Endothelial cell of umbilical vein (primary cell): ENCODE results near the gene TMEM178B. TPM values are rescaled to one million over a fixed set of nuclear protein-coding genes. Genes with fewer than 3 reads are reported as not detected.

Source experiments
- BruUV-seq: library from RNA; stranded (reverse); fragments of 400-500 nt; replicated peaks from 2 replicates; lab custom pipeline; 2021; lab: Mats Ljungman, UMichigan
- CTCF ChIA-PET: fragments of 300-600, 350-600 bp; sonication (Branson Sonifier 250); formaldehyde crosslinking; loops from one replicate; lab custom pipeline; 2021; ENCODE audit warnings: antibody characterized with exemption, inconsistent platforms; lab: Charles Lee
- POLR2A ChIA-PET: fragments of 300-600, 350-600 bp; sonication (Branson Sonifier 250); formaldehyde crosslinking; loops from one replicate; lab custom pipeline; 2021; ENCODE audit warnings: antibody characterized with exemption, inconsistent platforms; lab: Charles Lee
- DNase-seq: peaks from one replicate; pipeline ENCODE4 v3.0.0-alpha.2; 2011; ENCODE audit warnings: low read depth, low spot score
- FAIRE-seq: peaks from 2 replicates; lab custom pipeline; 2011; peaks lifted over from hg19 to GRCh38; lab: Jason Lieb, UNC
- H2AFZ ChIP-seq: 2 replicates; pipeline ENCODE4 v1.6.0; 2012; ENCODE audit warnings: low read depth, low read length, control low read depth, inconsistent platforms
- H3K27ac ChIP-seq: 2 replicates; pipeline ENCODE4 v1.5.1; 2011; ENCODE audit warnings: low read depth, mild to moderate bottlenecking, control low read depth, low read length, moderate library complexity; ENCODE audit not compliant: insufficient read depth
- H3K27me3 ChIP-seq, 2 experiments: 2 replicates each; pipeline versions ENCODE4 v1.6.0 to v1.6.1; 2011; ENCODE audit warnings: low read length in 2 of 2, mixed read lengths in 1 of 2; ENCODE audit not compliant: control insufficient read depth in 2 of 2, insufficient read depth in 2 of 2
- H3K36me3 ChIP-seq, 2 experiments: 2 replicates in 1 of 2; 3 replicates in 1 of 2; pipeline ENCODE4 v1.5.1; 2011; ENCODE audit warnings: low read length in 2 of 2, mild to moderate bottlenecking in 1 of 2, moderate library complexity in 1 of 2; ENCODE audit not compliant: control insufficient read depth in 2 of 2, insufficient read depth in 2 of 2; ENCODE audit errors: extremely low read depth in 1 of 2
- H3K4me1 ChIP-seq: 3 replicates; pipeline ENCODE4 v1.5.1; 2011; ENCODE audit warnings: mild to moderate bottlenecking, low read length; ENCODE audit not compliant: control insufficient read depth, insufficient read depth; ENCODE audit errors: extremely low read depth
- H3K4me2 ChIP-seq: 2 replicates; pipeline ENCODE4 v1.6.1; 2011; ENCODE audit warnings: low read length, control low read depth, mixed read lengths; ENCODE audit not compliant: insufficient read depth
- H3K4me3 ChIP-seq, 3 experiments: fragments of 200-600 bp in 1 of 3; sonication (generic), shearing (Covaris generic) in 1 of 3; replicated peaks in 1 of 3; 2 replicates each; pipeline ENCODE4 v1.5.1; 2011 to 2016; ENCODE audit warnings: control low read depth in 3 of 3, low read length in 3 of 3, mild to moderate bottlenecking in 2 of 3, inconsistent platforms in 1 of 3, low read depth in 1 of 3, moderate library complexity in 1 of 3; ENCODE audit not compliant: insufficient read depth in 1 of 3
- H3K79me2 ChIP-seq: 2 replicates; pipeline ENCODE4 v1.6.0; 2012; ENCODE audit warnings: low read length, inconsistent platforms; ENCODE audit not compliant: control insufficient read depth, insufficient read depth
- H3K9ac ChIP-seq: replicated peaks from 2 replicates; pipeline ENCODE3; 2011; ENCODE audit warnings: low read length, control low read depth; ENCODE audit not compliant: insufficient read depth; ENCODE audit errors: extremely low read depth
- H3K9me1 ChIP-seq: replicated peaks from 3 replicates; pipeline ENCODE4 v1.6.0; 2011; ENCODE audit warnings: mild to moderate bottlenecking, low read length; ENCODE audit not compliant: control insufficient read depth, insufficient read depth; ENCODE audit errors: extremely low read depth
- H3K9me3 ChIP-seq: replicated peaks from 2 replicates; pipeline ENCODE4 v1.5.1; 2012; ENCODE audit warnings: low read length, inconsistent platforms; ENCODE audit not compliant: control insufficient read depth, insufficient read depth
- H4K20me1 ChIP-seq: replicated peaks from 2 replicates; pipeline ENCODE3; 2011; ENCODE audit warnings: mild to moderate bottlenecking, low read length; ENCODE audit not compliant: control insufficient read depth, insufficient read depth; ENCODE audit errors: extremely low read depth
- EZH2 ChIP-seq: IDR thresholded peaks from 2 replicates; pipeline ENCODE4 v1.6.1; 2012; ENCODE audit warnings: borderline replicate concordance, low read depth, mild to moderate bottlenecking, moderate library complexity, low read length, inconsistent platforms; ENCODE audit not compliant: severe bottlenecking
- FOS ChIP-seq: IDR thresholded peaks from 2 replicates; pipeline ENCODE4 v1.6.1; 2011; ENCODE audit warnings: mild to moderate bottlenecking, low read length, moderate library complexity, borderline replicate concordance; ENCODE audit not compliant: insufficient read depth
- GATA2 ChIP-seq: IDR thresholded peaks from 2 replicates; pipeline ENCODE4 v1.7.0; 2011; ENCODE audit warnings: low read depth, mild to moderate bottlenecking, moderate library complexity, mixed read lengths, low read length; ENCODE audit not compliant: insufficient read length, insufficient read depth
- JUN ChIP-seq: IDR thresholded peaks from 2 replicates; pipeline ENCODE4 v1.6.1; 2011; ENCODE audit warnings: borderline replicate concordance, low read depth; ENCODE audit not compliant: insufficient read length, insufficient read depth
- MYC ChIP-seq: IDR thresholded peaks from one replicate; pipeline ENCODE4 v1.6.1; 2011; ENCODE audit warnings: mild to moderate bottlenecking, low read depth, low read length
- POLR2A ChIP-seq: IDR thresholded peaks from 2 replicates; pipeline ENCODE4 v1.6.1; 2012; ENCODE audit warnings: low read depth, mild to moderate bottlenecking, control low read depth, low read length
- POLR2AphosphoS5 ChIP-seq: IDR thresholded peaks from 2 replicates; pipeline ENCODE4 v1.6.1; 2012; ENCODE audit warnings: low read depth, mild to moderate bottlenecking, control low read depth, low read length, moderate library complexity; ENCODE audit not compliant: insufficient read depth
- dilution Hi-C: fragments of 300-500 bp; cut with MboI; formaldehyde crosslinking; loops from one replicate; pipeline ENCODE4 v1.15.0; 2019; ENCODE audit warnings: low sequenced_read_pairs; ENCODE audit not compliant: extremely low pct_ligation_motif_present
- intact Hi-C: fragments of 100-400 bp; cut with micrococcal nuclease; formaldehyde crosslinking; loops from one replicate; pipeline ENCODE4 v1.10.0; 2022
- polyA plus RNA-seq, 4 experiments: library from polyadenylated mRNA; depleted of rRNA in 3 of 4; stranded (reverse) in 3 of 4; unstranded in 1 of 4; fragments of >200 nt; gene quantifications; 2 replicates each; pipeline versions ENCODE4 v1.2.1 to v1.2.3, GENCODE V29; 2011 to 2012; ENCODE audit warnings: missing spikeins in 1 of 4
- total RNA-seq: library from RNA; stranded (reverse); gene quantifications from 2 replicates; pipeline ENCODE4 v1.2.3, GENCODE V29; 2021
- TF ChIP-seq, protein P1 (sequence below): IDR thresholded peaks from 2 replicates; pipeline ENCODE4 v1.6.1; 2011; ENCODE audit not compliant: insufficient read depth, insufficient read length
- TF ChIP-seq, protein P2 (sequence below), 2 donors: IDR thresholded peaks; 1 replicate in 1 of 2; 2 replicates in 1 of 2; pipeline ENCODE4 v1.5.1; 2011; ENCODE audit warnings: low read length in 2 of 2, mild to moderate bottlenecking in 2 of 2, moderate library complexity in 2 of 2, control low read depth in 1 of 2, inconsistent platforms in 1 of 2, low read depth in 1 of 2; ENCODE audit not compliant: insufficient read depth in 1 of 2; ENCODE audit errors: extremely low read depth in 1 of 2

Gene TMEM178B
- total and polyA plus RNA-seq, 2 donors (not counting 3 experiments of a cell fraction or from before 2014, with no cell fraction given) = not detected

DNA sequence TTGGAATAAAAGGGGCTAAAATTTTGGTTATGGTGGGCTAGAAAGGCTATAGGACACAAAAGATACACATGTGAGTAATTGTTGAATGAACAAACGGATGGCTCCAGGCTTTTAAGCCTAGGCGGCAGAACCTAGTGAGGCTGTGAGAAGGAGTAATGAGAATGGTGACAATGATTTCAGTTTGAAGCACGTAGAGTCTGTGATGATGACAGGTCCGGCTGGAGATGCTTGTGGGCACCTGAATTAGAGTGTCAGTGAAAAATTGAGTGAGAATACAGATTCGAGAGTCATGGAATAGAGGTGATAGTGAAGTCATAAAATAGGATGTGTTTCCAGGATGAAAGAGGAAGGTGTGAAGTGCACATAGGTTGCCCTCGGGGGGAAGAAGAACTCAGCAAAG lies 170.6 kb downstream of the TMEM178B start:
- Histone ChIP-seq H3K36me3 (no peaks in the 10 kb centered on the region), H3K27ac (no peak overlapping the region), H3K4me3 (no peak overlapping the region), H3K9ac (no peak overlapping the region), H4K20me1 (no peaks in the 10 kb centered on the region), H3K4me1 (no peaks in the 10 kb centered on the region), H3K4me2 (no peak overlapping the region), H3K9me3 (no peaks in the 10 kb centered on the region), H3K27me3 (no peaks in the 10 kb centered on the region), H3K79me2 (no peaks in the 10 kb centered on the region), H3K9me1 (no peaks in the 10 kb centered on the region), H2AFZ (no peak overlapping the region)
- POLR2A ChIA-PET = no interaction called here
- BruUV-seq = no TSS peak
- CTCF ChIA-PET = no interaction called here
- intact Hi-C loops (no loop called here), dilution Hi-C loops (no loop called here)
- FAIRE-seq = no peak
- no peak for DNase-seq
- TF ChIP-seq POLR2AphosphoS5 (no peak), EZH2 (no peak), GATA2 (no peak), JUN (no peak), MYC (no peak), FOS (no peak), POLR2A (no peak)
- TF ChIP-seq, protein P1, sequence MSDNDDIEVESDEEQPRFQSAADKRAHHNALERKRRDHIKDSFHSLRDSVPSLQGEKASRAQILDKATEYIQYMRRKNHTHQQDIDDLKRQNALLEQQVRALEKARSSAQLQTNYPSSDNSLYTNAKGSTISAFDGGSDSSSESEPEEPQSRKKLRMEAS = no peak
- TF ChIP-seq, protein P2, sequence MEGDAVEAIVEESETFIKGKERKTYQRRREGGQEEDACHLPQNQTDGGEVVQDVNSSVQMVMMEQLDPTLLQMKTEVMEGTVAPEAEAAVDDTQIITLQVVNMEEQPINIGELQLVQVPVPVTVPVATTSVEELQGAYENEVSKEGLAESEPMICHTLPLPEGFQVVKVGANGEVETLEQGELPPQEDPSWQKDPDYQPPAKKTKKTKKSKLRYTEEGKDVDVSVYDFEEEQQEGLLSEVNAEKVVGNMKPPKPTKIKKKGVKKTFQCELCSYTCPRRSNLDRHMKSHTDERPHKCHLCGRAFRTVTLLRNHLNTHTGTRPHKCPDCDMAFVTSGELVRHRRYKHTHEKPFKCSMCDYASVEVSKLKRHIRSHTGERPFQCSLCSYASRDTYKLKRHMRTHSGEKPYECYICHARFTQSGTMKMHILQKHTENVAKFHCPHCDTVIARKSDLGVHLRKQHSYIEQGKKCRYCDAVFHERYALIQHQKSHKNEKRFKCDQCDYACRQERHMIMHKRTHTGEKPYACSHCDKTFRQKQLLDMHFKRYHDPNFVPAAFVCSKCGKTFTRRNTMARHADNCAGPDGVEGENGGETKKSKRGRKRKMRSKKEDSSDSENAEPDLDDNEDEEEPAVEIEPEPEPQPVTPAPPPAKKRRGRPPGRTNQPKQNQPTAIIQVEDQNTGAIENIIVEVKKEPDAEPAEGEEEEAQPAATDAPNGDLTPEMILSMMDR (IDR thresholded peaks at IDR 0.05; ENCODE audit: extremely low read depth in 1 of 2, insufficient read depth in 1 of 2, low read depth in 1 of 2, low read length in 2 of 2) = no peak
